ENCODE measurements around the gene EPHA6.

Gene EPHA6

DNA sequence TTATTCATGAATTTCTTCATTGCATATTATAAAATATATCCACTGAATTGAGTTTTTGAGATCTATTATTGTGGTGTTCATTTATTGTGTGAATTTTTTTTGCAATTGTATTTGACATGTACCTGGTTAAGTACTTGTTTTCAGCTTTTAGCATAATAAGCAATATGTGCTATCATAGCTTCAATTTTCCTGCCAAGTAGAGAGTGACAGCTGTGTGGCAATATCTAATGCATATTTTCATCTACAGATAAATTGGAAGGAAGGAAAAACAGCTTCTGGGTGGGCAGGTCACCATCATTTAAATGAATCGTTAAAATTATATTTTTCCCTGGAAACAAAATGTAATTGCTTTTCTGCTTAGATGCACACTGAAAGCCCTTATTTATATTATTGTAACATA, 296.9 kb downstream of the EPHA6 start:
- no peaks in the 10 kb centered on the region for H3K27me3 ChIP-seq (ENCODE audit: insufficient read depth, low read depth, severe bottlenecking)
- TF ChIP-seq, protein P1, sequence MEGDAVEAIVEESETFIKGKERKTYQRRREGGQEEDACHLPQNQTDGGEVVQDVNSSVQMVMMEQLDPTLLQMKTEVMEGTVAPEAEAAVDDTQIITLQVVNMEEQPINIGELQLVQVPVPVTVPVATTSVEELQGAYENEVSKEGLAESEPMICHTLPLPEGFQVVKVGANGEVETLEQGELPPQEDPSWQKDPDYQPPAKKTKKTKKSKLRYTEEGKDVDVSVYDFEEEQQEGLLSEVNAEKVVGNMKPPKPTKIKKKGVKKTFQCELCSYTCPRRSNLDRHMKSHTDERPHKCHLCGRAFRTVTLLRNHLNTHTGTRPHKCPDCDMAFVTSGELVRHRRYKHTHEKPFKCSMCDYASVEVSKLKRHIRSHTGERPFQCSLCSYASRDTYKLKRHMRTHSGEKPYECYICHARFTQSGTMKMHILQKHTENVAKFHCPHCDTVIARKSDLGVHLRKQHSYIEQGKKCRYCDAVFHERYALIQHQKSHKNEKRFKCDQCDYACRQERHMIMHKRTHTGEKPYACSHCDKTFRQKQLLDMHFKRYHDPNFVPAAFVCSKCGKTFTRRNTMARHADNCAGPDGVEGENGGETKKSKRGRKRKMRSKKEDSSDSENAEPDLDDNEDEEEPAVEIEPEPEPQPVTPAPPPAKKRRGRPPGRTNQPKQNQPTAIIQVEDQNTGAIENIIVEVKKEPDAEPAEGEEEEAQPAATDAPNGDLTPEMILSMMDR (IDR thresholded peaks at IDR 0.05; ENCODE audit: low read depth, low read length): no peak
- no peak for DNase-seq

GRCh38 chr3:97121386-97121785, 307.0 kb downstream of the EPHA6 start:
- H3K9me3 ChIP-seq (ENCODE audit: severe bottlenecking): no peaks in the 10 kb centered on the region

More for the DNA sequence above, 296.9 kb downstream of the EPHA6 start:
- Histone ChIP-seq H3K27ac (no peak overlapping the region), H3K9me3 (ENCODE audit: severe bottlenecking) (no peaks in the 10 kb centered on the region), H3K36me3 (no peaks in the 10 kb centered on the region), H3K4me3 (ENCODE audit: low read depth, low read length) (no peak overlapping the region)

DNA sequence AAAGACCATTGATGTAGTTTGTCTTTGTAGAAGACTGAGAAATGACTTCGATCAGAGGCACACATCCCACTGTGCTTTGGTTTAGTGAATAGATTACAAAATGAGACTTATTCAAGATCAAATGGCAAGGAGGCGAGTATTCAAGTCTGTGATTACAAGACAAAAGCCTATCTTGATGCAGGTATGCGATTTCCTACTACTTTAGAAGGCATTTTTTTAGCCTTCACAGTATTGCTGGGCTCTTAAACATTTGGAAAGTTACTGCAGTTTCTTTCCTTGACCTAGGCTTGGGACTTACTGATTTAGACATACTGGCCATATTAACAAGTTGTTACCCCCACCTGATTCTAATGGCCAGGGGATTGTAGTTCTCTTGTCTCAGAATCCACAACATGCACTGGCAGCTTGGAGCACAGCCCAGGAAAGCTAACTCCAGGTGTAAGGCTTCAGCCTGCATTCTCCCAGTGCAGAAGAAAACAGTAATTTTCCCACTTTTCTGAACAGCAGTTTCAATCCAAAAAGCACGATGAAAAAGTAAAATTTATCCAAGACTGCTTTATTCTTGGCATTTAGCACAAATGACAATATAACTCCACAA, 311.6 kb downstream of the EPHA6 start:
- no peak overlapping the region for H3K4me3 ChIP-seq (ENCODE audit: low read depth, low read length)
- no peaks in the 10 kb centered on the region for H3K36me3 ChIP-seq
- no peak overlapping the region for H3K27ac ChIP-seq
- DNase-seq: no peak
- TF ChIP-seq, protein P1 (IDR thresholded peaks at IDR 0.05; ENCODE audit: low read depth, low read length): no peak
- H3K27me3 ChIP-seq (ENCODE audit: insufficient read depth, low read depth, severe bottlenecking): no peaks in the 10 kb centered on the region
- no peaks in the 10 kb centered on the region for H3K9me3 ChIP-seq (ENCODE audit: severe bottlenecking)

More at GRCh38 chr3:97121386-97121785, 307.0 kb downstream of the EPHA6 start:
- Histone ChIP-seq H3K27me3 (ENCODE audit: insufficient read depth, low read depth, severe bottlenecking) (no peaks in the 10 kb centered on the region), H3K27ac (no peak overlapping the region), H3K4me3 (ENCODE audit: low read depth, low read length) (no peak overlapping the region), H3K36me3 (no peaks in the 10 kb centered on the region)
- DNase-seq: no peak
- TF ChIP-seq, protein P1 (IDR thresholded peaks at IDR 0.05; ENCODE audit: low read depth, low read length): no peak

- TF ChIP-seq, protein P1 (IDR thresholded peaks at IDR 0.05; ENCODE audit: low read depth, low read length): no peak
- Histone ChIP-seq H3K36me3 (no peaks in the 10 kb centered on the region), H3K27ac (no peak overlapping the region), H3K9me3 (ENCODE audit: severe bottlenecking) (no peaks in the 10 kb centered on the region), H3K4me3 (ENCODE audit: low read depth, low read length) (no peak overlapping the region), H3K27me3 (ENCODE audit: insufficient read depth, low read depth, severe bottlenecking) (no peaks in the 10 kb centered on the region)
- no peak for DNase-seq
Measured at GRCh38 chr3:97131476-97131875, 317.1 kb downstream of the EPHA6 start.

GRCh38 chr3:97138914-97139541, 324.6 kb downstream of the EPHA6 start:
- TF ChIP-seq, protein P1 (IDR thresholded peaks at IDR 0.05; ENCODE audit: low read depth, low read length): peak; percentile 44; the same call in 1 of the 2 replicates
- Histone ChIP-seq H3K9me3 (ENCODE audit: severe bottlenecking) (no peaks in the 10 kb centered on the region), H3K27ac (no peak overlapping the region), H3K4me3 (ENCODE audit: low read depth, low read length) (no peak overlapping the region), H3K36me3 (no peaks in the 10 kb centered on the region), H3K27me3 (ENCODE audit: insufficient read depth, low read depth, severe bottlenecking) (no peaks in the 10 kb centered on the region)
- no peak for DNase-seq

Measured in WERI-Rb-1 (cell line).